ENCODE measurements around the gene NUP210. TPM values are rescaled to one million over a fixed set of nuclear protein-coding genes. Genes with fewer than 3 reads are reported as not detected.

NUP210 gene
- total RNA-seq, 4 donors from 2014 or later, result 11.6 to 81.7 (median 29.8) TPM

DNA sequence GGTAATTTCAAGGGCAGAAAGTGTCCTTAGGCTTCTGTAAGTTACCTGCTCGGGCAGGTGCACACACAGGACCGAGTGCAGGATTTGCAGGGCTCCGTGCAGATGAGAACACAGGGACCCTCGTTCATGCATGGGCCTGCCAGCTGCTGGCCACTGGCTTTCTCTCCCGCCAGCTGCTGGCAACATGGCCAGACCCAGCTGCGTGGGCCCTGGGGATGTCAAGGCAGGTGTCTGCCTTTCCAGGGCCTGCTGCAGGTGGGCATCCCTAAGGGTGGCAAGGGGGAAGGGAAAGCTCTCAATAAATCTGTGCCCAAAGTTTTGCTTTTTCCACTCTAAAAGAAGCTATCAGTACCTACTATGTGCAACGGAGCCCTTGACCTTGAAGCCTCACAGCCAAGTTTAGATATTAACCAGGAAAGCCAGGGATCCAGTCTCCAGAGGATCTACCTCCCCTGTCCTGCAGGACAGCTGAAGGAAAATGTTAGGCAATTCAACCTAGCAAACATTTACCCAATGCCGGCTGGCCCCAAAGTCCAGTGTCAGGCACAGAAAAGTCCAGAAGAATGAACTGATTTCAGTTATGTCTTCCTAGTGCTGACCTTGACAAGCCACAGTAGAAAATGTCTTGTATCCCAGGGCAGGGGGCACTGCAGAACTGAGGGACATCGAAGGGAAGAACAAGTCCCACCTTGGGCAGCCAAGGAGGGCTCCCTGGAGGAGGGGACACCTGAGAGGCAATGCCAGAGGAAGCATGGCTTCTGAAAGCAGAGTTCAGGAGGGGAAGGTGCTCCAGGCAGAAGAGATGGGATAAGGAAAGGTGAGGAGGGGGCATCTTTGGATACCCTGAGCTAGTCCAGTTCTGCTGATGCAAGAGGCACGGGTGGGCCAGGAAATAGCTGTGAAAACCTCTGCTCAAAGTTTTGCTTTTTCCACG is 26.4 kb downstream of the NUP210 start:
- H3K36me3 ChIP-seq, result peaks cover 0 to 13% (median 0%) of the 10 kb centered on the region in 3 donors
- no peak overlapping the region for H3K27ac ChIP-seq
- no peak for DNase-seq
- TF ChIP-seq, protein P1, sequence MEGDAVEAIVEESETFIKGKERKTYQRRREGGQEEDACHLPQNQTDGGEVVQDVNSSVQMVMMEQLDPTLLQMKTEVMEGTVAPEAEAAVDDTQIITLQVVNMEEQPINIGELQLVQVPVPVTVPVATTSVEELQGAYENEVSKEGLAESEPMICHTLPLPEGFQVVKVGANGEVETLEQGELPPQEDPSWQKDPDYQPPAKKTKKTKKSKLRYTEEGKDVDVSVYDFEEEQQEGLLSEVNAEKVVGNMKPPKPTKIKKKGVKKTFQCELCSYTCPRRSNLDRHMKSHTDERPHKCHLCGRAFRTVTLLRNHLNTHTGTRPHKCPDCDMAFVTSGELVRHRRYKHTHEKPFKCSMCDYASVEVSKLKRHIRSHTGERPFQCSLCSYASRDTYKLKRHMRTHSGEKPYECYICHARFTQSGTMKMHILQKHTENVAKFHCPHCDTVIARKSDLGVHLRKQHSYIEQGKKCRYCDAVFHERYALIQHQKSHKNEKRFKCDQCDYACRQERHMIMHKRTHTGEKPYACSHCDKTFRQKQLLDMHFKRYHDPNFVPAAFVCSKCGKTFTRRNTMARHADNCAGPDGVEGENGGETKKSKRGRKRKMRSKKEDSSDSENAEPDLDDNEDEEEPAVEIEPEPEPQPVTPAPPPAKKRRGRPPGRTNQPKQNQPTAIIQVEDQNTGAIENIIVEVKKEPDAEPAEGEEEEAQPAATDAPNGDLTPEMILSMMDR (IDR thresholded peaks at IDR 0.05), result no peak
- no peak for TF ChIP-seq POLR2A (IDR thresholded peaks at IDR 0.05)
- H3K9me3 ChIP-seq, result no peaks in the 10 kb centered on the region
- H3K4me3 ChIP-seq, result no peak overlapping the region
- no peaks in the 10 kb centered on the region for H3K27me3 ChIP-seq
- no peaks in the 10 kb centered on the region for H3K4me1 ChIP-seq

DNA sequence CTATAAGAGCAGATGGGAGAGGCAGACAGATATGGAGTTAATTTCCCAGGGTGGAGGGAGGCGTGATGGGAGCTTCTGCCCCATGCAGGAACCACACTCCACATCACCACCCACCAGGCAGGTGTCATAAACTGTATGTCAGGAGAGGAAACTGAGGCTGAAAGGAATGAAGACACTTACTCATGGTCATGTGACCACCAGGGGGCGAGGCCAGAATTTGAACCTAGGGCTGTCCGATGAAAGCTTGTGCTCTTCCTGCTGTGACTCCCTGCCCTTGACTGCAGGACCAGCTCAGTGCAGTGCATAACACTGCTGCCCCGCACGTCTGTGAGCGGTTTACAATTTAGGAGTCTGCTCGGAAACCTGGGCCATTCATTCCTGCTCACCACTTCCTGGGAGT is 28.8 kb downstream of the NUP210 start:
- H3K9me3 ChIP-seq, result no peaks in the 10 kb centered on the region
- H3K27me3 ChIP-seq, result no peaks in the 10 kb centered on the region
- H3K4me1 ChIP-seq, result no peaks in the 10 kb centered on the region
- H3K36me3 ChIP-seq, result peaks cover 0 to 28% (median 0%) of the 10 kb centered on the region in 3 donors
- no peak overlapping the region for H3K4me3 ChIP-seq
- H3K27ac ChIP-seq, result no peak overlapping the region
- TF ChIP-seq, protein P1 (IDR thresholded peaks at IDR 0.05), result peak in 4 of 6 experiments; percentile 3 to 31 (median 20)
- TF ChIP-seq POLR2A (IDR thresholded peaks at IDR 0.05), result no peak
- peak in 1 of 3 donors; percentile 61 for DNase-seq

DNA sequence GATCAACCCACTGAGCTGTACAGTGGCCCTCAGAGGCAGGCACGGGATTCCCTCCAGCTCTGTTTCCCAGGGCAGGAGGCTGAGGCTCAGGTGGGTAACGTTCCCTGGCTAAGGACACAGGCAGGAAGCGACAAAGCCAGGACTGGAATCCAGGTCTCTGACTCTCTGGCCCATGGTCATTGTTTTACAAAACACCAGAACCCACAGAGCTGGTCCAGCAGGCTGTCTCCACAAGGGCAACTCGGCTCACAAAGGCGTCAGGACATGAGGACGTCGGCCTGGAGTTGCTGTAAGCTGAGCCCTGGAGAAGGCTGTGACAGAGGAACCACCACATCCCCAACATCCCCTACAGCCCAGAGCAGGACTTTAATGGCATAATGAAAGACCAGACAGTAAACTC is 30.7 kb downstream of the NUP210 start:
- Histone ChIP-seq H3K27ac (no peak overlapping the region), H3K9me3 (no peaks in the 10 kb centered on the region), H3K27me3 (no peaks in the 10 kb centered on the region), H3K4me3 (no peak overlapping the region), H3K36me3 (peaks cover 0 to 40% (median 0%) of the 10 kb centered on the region in 3 donors), H3K4me1 (no peaks in the 10 kb centered on the region)
- TF ChIP-seq, protein P1 (IDR thresholded peaks at IDR 0.05), result no peak
- no peak for TF ChIP-seq POLR2A (IDR thresholded peaks at IDR 0.05)
- no peak for DNase-seq

DNA sequence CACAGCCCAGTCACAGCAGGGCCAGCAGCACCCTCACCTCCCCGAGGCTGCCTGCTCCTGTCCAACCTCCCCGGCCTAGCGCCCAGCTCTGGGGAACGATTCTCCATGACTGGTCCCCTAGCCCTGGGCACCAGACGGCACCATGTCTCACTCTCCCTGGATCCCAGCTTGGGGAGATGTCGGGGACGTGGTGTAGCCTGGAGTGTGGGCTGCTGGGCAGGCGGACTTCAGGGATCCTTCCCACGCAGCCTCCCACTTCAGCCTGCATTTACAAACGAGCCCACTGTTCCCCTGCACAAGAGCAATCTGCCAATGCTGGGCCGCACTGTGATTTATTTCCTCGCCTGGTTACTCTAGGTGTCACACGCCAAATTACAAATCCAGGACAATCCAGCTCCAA is 31.3 kb downstream of the NUP210 start:
- no peak overlapping the region for H3K27ac ChIP-seq
- no peaks in the 10 kb centered on the region for H3K27me3 ChIP-seq
- no peak for DNase-seq
- TF ChIP-seq POLR2A (IDR thresholded peaks at IDR 0.05), result no peak
- TF ChIP-seq, protein P1 (IDR thresholded peaks at IDR 0.05), result no peak
- H3K4me3 ChIP-seq, result no peak overlapping the region
- H3K36me3 ChIP-seq, result peaks cover 0 to 42% (median 0%) of the 10 kb centered on the region in 3 donors
- H3K4me1 ChIP-seq, result no peaks in the 10 kb centered on the region
- H3K9me3 ChIP-seq, result no peaks in the 10 kb centered on the region

DNA sequence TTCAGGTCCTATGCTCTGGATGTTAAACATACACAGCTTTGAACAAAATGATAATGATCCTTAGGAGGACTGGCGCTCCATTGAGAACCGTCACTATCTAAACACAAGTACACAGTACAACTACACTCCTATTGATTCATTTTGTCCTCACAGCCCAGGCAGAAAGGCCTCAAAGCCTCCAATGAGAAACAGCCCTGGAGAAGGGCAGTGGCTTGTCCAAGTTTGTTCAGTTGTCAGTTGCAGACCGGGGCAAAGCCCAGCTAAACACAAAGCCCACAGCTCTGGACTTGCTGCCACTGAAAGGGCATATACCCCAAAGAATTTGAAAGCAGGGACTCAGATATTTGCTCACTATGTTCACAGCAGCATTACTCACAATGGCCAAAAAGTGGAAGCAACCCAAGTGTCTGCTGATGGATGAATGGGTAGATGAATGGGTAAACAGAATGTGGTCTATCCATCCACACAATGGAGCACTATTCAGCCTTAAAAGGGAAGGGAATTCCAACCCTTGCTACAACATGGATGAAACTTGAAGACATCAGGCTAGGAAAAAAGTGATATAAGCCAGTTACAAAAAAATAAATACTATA is 34.7 kb downstream of the NUP210 start:
- TF ChIP-seq POLR2A (IDR thresholded peaks at IDR 0.05), result no peak
- H3K27me3 ChIP-seq, result no peaks in the 10 kb centered on the region
- no peaks in the 10 kb centered on the region for H3K4me1 ChIP-seq
- no peak overlapping the region for H3K27ac ChIP-seq
- no peaks in the 10 kb centered on the region for H3K9me3 ChIP-seq
- no peak overlapping the region for H3K4me3 ChIP-seq
- DNase-seq, result no peak
- H3K36me3 ChIP-seq, result peaks cover 0 to 39% (median 0%) of the 10 kb centered on the region in 3 donors

DNA sequence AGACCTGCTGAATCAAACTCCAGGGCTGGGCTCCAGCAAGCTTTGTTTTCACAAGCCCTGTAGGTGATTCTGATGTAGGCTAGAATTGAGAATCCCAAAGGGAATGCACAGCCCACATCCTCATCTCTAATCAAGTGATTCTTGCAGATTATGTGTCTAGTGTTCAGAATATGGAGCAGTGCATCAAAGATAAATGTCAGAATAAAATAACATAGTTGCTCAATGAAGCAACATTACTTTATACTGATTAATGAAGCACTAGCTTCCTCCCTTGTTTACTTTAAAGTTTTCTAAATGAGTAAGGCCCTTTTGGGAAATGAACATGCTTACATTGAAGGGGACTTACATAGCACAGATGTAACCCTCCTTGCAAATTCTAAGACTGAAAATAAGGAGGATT is 39.2 kb downstream of the NUP210 start:
- no peak for TF ChIP-seq POLR2A (IDR thresholded peaks at IDR 0.05)
- TF ChIP-seq, protein P1 (IDR thresholded peaks at IDR 0.05), result no peak
- Histone ChIP-seq H3K27ac (no peak overlapping the region), H3K9me3 (no peaks in the 10 kb centered on the region), H3K27me3 (no peaks in the 10 kb centered on the region), H3K4me3 (no peak overlapping the region), H3K4me1 (no peaks in the 10 kb centered on the region), H3K36me3 (peaks cover 0 to 46% (median 0%) of the 10 kb centered on the region in 3 donors)
- no peak for DNase-seq
